B cell (primary cell): ENCODE results near the gene SPRED2.

ENCODE experiments used
- EZH2 ChIP-seq: IDR thresholded peaks from 2 replicates; pipeline ENCODE4 v1.6.1; 2012; ENCODE audit warnings: borderline replicate concordance, low read depth, mild to moderate bottlenecking, moderate library complexity, low read length; ENCODE audit not compliant: insufficient read depth, poor library complexity, severe bottlenecking
- TF ChIP-seq, protein P1 (sequence below): fragments of 200-600 bp; IDR thresholded peaks from one replicate; pipeline ENCODE4 v1.8.0; 2022; ENCODE audit warnings: antibody characterized with exemption, mild to moderate bottlenecking

DNA sequence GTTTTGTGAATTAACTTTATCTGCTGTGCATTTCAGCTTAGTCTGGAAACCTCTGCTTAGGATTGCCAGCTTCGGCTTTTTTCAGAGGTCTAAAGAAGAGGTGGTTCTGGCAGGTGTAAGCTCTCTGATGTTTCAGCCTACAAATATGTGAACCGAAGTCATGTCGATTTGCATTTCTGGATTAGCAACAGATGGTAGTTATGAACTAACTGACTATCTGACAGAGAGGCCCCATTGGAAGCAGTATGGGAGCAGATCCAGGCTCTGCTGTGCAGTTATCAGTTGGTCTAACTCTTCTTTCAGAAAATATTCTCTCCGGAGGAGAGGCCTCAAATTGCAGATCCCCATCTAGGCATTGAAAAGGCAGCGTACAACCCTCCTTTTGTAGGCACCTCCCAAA is 32.7 kb upstream of the SPRED2 start:
- TF ChIP-seq, protein P1, sequence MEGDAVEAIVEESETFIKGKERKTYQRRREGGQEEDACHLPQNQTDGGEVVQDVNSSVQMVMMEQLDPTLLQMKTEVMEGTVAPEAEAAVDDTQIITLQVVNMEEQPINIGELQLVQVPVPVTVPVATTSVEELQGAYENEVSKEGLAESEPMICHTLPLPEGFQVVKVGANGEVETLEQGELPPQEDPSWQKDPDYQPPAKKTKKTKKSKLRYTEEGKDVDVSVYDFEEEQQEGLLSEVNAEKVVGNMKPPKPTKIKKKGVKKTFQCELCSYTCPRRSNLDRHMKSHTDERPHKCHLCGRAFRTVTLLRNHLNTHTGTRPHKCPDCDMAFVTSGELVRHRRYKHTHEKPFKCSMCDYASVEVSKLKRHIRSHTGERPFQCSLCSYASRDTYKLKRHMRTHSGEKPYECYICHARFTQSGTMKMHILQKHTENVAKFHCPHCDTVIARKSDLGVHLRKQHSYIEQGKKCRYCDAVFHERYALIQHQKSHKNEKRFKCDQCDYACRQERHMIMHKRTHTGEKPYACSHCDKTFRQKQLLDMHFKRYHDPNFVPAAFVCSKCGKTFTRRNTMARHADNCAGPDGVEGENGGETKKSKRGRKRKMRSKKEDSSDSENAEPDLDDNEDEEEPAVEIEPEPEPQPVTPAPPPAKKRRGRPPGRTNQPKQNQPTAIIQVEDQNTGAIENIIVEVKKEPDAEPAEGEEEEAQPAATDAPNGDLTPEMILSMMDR = no peak
- TF ChIP-seq EZH2 = no peak
